Measurements from ENCODE around the gene ERMP1.
"Not testable (repeated sequence)": the region's sequence is repeated elsewhere in the genome, so short reads cannot be mapped to it uniquely, and the experiment has no call there.

Gene ERMP1

DNA sequence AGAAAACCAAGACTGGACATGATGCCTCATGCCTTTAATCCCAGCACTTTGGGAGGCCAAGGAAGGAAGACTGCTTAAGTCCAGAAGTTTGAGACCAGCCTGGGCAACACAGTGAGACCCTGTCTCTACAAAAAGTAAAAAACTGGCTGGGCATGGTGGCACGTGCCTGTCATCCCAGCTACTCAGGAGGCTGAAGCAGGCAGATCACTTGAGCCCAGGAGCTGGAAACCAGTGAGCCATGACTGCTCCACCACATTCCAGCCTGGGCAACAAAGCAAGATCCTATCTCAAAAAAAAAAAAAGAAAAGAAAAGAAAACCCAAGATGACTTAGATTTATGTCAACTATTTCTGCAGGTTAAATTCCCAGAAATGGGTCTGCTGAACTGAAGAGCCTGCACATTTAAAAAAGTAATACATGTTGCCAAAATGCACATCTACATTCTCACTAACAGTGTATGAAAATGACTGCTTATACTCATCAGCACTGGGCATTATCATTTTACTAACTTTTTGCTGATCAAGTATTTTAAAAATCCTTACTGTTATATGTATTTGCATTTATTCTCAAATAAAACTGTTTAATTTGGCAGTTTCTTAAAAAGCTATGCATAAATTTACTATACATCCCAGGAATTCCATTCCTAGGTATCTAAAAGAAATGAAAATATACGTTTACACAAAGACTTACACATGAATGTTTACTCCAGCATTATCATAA, 14.3 kb downstream of the ERMP1 start:
- DNase-seq (ENCODE audit: low read depth in 2 of 2) = no peak

GRCh38 chr9:5817862-5818261, 15.1 kb downstream of the ERMP1 start:
- DNase-seq (ENCODE audit: low read depth in 2 of 2) = no peak

DNA sequence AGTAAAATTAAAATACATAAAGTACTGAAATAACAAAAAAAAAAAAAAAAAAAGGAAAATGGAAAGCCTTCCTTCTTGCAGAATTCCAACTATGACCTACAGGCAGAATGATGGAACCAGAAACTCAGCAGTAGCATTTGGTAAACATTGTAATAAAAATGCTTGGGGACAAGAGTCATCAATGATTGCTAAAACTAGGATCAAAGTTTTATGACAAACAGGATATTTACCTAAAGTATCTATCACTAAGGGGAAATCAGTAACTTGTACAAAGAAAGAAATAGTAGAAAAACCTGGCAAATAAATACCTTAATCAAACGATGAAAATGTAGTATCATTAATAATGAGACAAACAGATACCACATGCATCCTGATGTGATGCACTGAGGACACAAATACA, 17.5 kb downstream of the ERMP1 start:
- DNase-seq (ENCODE audit: low read depth in 2 of 2) = no peak

DNA sequence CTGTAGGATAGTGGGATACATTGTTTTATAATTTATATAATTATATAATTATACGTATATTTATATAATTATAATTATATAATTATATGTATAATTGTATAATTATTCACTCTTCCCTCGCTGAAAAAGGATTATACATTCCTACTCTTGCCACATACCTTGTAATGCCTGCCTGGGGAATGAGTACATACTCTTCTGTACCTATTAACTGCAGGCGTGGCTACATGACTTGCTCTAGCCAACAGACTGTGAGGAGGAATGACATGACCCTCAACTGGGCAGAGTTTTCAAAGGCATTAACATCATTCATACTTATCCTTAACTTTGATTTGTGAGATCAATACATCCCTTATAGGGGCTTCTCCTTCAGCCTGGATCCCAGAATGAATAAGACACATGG, 19.1 kb downstream of the ERMP1 start:
- no peak for DNase-seq (ENCODE audit: low read depth in 2 of 2)

DNA sequence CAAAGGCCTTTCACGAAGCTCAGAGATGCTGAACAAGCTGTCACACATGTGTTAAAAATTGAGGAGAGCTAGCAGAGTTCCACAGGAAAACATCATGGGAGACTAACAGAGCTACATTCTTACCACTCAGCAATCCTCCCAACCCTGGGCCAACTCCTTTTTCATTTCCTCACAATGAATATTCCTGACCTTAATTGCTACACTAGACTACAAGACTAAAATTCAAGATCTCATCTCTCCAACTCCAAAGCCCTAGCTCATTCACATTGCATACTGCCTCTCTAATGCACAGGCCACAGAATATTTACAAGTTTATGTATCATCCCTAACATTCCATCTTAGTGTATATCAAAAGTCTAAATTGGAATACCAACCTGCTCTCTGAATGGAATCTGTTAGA, 21.2 kb downstream of the ERMP1 start:
- no peak for DNase-seq (ENCODE audit: low read depth in 2 of 2)

DNA sequence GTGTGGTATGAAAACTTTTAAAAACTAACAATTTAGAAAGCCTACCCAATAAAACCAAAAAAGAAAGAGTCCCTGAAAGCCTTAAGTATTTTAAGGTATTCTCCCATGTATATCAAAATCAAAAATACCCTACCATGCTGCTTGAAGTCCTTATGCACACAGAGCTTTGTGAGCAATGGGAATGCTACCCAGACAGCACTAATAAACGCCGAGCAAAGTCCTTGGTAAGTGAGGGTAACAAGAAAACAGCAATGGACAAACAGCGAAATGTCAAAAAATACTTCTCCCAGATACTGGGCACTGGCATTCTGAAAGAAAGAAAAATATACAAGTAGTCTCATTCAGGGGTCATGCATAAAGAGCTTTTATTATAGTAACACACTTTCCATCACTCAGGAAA, 27.4 kb downstream of the ERMP1 start:
- DNase-seq (ENCODE audit: low read depth in 2 of 2) = no peak

DNA sequence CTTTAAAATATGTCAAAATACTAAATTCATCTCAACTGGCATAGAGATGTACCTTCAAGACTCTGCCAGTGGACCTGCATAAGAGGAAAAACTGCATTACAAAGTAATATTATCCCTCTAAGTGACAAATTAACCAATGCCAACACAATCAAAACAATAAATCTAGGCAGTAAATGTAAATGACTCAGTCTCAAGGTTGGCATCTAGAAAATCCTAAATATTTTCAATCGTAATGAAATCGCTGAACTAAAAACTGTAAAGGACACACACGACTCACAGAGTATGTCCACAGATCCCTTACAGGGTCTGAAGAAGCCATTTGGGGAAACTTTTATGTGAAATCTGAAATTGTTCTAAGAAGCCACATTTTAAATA, 31.2 kb downstream of the ERMP1 start:
- DNase-seq (ENCODE audit: low read depth in 2 of 2) = no peak

GRCh38 chr9:5800969-5801738, 31.8 kb downstream of the ERMP1 start:
- no peak for DNase-seq (ENCODE audit: low read depth in 2 of 2)

- not testable (repeated sequence) for DNase-seq (ENCODE audit: low read depth in 2 of 2)
Observed at GRCh38 chr9:5800378-5800777, 32.5 kb downstream of the ERMP1 start.

GRCh38 chr9:5799314-5799713, 33.6 kb downstream of the ERMP1 start:
- no peak for DNase-seq (ENCODE audit: low read depth in 2 of 2)

DNA sequence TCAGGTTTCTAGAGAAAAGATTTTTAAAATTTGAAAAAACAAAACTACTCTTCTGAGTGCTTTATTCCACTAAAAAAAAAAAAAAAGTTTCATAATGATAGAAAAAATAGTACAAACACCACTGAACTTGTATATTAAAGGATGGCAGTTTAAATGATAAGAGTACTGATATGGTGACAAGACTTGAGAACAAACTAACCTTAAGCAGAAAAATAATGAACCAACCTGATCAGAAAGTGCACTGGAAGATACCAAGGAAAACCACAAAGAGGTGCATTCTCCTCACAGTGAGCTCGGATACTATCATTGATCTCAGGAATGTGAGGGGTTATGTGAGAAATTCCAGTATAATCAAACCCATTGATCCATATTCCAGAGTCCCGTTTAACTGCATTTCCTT, 34.3 kb downstream of the ERMP1 start:
- DNase-seq (ENCODE audit: low read depth in 2 of 2) = no peak

GRCh38 chr9:5796298-5796697, 36.6 kb downstream of the ERMP1 start:
- no peak for DNase-seq (ENCODE audit: low read depth in 2 of 2)

GRCh38 chr9:5793812-5794211, 39.1 kb downstream of the ERMP1 start:
- no peak for DNase-seq (ENCODE audit: low read depth in 2 of 2)

GRCh38 chr9:5791870-5792269, 41.0 kb downstream of the ERMP1 start:
- no peak for DNase-seq (ENCODE audit: low read depth in 2 of 2)

DNA sequence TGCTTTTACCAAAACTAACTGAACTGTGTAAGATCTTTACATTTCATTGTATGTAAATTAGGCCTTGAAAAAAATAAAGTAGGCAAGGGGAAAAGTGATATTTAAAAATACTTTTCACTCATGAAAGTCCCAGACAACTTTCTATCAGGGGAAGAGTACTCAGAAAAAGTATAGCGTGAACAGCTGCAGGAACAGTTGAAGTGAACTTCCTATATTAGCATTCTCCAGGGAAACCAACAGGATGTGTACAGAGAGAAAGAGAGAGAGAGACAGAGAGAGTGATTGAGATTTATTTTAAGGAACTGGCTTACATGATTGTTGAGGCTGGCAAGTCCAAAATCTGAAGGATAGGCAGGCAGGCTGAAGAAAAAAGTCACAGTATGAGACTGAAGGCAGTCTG, 42.0 kb downstream of the ERMP1 start:
- DNase-seq (ENCODE audit: low read depth in 2 of 2) = no peak

- no peak for DNase-seq (ENCODE audit: low read depth in 2 of 2)
Observed at GRCh38 chr9:5789489-5789888, 43.4 kb downstream of the ERMP1 start.

- no peak for DNase-seq (ENCODE audit: low read depth in 2 of 2)
Observed at GRCh38 chr9:5787759-5788302, 45.1 kb downstream of the ERMP1 start.

GRCh38 chr9:5787220-5787619, 45.7 kb downstream of the ERMP1 start:
- no peak for DNase-seq (ENCODE audit: low read depth in 2 of 2)

DNA sequence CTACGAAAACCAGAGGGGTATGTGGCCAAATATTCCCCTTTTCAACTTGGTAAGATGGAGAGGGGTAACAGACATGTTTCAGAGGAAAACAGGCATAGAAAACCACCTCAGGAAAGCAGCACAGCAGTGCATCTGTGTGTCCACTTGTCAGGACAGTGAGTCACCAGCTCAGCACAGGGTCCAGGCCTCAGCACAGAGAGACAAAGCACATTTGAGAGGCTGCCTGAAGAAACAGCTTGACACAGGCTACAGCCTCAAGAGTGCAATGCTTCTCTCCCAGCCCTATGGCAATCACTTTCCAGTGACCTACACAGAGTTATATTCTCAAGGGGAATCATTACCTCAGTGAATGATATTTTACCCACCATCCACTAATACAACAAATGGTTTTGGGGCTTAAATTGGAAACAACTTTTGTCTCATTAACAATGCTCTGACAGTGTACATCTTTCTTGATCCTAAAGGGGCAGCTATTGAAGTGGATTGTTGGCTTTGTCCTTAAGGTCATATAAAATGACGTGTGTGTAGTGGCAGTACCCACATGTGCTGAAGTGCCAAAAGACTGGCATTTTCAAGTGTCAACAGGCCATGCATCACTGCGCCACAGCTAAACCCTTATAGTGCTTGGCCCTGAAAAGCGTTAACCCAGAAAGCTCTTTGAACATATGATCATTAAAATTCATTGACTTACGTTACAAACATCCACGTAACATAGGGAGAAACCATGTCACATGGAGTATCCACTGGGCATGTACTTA, 46.4 kb downstream of the ERMP1 start:
- no peak for DNase-seq (ENCODE audit: low read depth in 2 of 2)

DNA sequence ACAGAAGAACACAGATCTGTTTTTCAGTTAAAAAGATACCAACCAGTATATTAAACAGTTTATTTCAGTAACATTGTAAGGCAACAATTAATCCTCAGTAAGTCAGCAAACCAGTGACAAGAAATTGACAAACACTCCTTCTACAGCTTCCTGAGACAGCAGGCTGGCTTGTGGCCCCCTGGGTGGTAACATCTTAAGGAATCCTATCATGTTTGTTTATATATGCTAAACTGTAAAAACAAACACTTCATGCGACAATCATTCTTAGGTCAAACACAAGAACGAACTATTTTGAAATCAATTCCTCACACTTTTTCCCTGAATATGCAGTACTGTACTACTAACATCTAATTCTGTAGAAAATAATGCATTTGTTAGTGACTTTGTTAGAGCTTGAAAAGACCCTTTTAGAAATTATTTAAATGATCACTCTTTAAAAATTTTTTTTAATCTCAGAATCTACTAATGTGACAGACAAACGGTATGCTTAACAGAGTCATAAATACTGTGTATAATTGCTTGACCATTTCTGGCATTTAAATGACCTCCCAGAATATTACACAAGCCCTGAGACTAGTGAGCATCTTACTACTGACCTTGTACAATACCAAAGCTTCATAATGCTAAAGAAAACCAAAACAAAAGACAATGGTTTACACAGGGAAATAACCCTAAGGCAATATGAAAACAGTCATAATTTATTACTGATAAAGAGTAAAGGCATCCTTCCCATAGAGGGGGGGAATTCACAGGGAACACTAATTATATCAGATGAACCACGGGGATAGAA, 48.2 kb downstream of the ERMP1 start:
- no peak for DNase-seq (ENCODE audit: low read depth in 2 of 2)

GRCh38 chr9:5783982-5784381, 48.9 kb downstream of the ERMP1 start:
- DNase-seq (ENCODE audit: low read depth in 2 of 2) = no peak

- DNase-seq (ENCODE audit: low read depth in 2 of 2) = not testable (repeated sequence)
Observed at GRCh38 chr9:5783420-5783819, 49.5 kb downstream of the ERMP1 start.
